Choroid plexus epithelial cell (primary cell): ENCODE data around the gene ADORA1.

Source experiments
- DNase-seq: peaks from one replicate; pipeline ENCODE4 v3.0.0-alpha.2; 2010; ENCODE audit warnings: low read depth
- H3K4me3 ChIP-seq: 2 replicates; pipeline ENCODE4 v1.5.1; 2011; ENCODE audit warnings: low read depth, mild to moderate bottlenecking, control low read depth, low read length, moderate library complexity
- CTCF ChIP-seq: conservative IDR thresholded peaks from 2 replicates; pipeline ENCODE4 v1.5.1; 2011; ENCODE audit warnings: low read depth, mild to moderate bottlenecking, control low read depth, inconsistent platforms, low read length, moderate library complexity

Gene ADORA1

DNA sequence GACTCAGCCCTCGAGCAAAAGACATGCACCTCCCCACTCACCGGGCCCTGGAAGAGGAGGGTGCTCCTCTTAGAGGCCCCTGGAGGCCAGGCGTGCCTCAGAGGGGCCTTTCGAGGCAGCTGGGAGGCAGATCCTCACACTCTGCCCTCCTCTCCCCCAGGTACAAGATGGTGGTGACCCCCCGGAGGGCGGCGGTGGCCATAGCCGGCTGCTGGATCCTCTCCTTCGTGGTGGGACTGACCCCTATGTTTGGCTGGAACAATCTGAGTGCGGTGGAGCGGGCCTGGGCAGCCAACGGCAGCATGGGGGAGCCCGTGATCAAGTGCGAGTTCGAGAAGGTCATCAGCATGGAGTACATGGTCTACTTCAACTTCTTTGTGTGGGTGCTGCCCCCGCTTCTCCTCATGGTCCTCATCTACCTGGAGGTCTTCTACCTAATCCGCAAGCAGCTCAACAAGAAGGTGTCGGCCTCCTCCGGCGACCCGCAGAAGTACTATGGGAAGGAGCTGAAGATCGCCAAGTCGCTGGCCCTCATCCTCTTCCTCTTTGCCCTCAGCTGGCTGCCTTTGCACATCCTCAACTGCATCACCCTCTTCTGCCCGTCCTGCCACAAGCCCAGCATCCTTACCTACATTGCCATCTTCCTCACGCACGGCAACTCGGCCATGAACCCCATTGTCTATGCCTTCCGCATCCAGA is 37.7 kb downstream of the ADORA1 start:
- no peak for TF ChIP-seq CTCF
- no peak for DNase-seq
- H3K4me3 ChIP-seq, result no peak overlapping the region

DNA sequence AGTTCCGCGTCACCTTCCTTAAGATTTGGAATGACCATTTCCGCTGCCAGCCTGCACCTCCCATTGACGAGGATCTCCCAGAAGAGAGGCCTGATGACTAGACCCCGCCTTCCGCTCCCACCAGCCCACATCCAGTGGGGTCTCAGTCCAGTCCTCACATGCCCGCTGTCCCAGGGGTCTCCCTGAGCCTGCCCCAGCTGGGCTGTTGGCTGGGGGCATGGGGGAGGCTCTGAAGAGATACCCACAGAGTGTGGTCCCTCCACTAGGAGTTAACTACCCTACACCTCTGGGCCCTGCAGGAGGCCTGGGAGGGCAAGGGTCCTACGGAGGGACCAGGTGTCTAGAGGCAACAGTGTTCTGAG is 38.3 kb downstream of the ADORA1 start:
- DNase-seq, result no peak
- no peak for TF ChIP-seq CTCF
- no peak overlapping the region for H3K4me3 ChIP-seq

GRCh38 chr1:203166192-203166940 is 38.8 kb downstream of the ADORA1 start:
- peak; percentile 18 for DNase-seq
- no peak overlapping the region for H3K4me3 ChIP-seq
- peak; percentile 34 for TF ChIP-seq CTCF

- no peak overlapping the region for H3K4me3 ChIP-seq
- DNase-seq, result no peak
- TF ChIP-seq CTCF, result no peak
These were observed 39.7 kb downstream of the ADORA1 start for GRCh38 chr1:203167026-203167912.

- no peak for DNase-seq
- TF ChIP-seq CTCF, result no peak
- no peak overlapping the region for H3K4me3 ChIP-seq
These were observed 40.3 kb downstream of the ADORA1 start for GRCh38 chr1:203167913-203168200.

DNA sequence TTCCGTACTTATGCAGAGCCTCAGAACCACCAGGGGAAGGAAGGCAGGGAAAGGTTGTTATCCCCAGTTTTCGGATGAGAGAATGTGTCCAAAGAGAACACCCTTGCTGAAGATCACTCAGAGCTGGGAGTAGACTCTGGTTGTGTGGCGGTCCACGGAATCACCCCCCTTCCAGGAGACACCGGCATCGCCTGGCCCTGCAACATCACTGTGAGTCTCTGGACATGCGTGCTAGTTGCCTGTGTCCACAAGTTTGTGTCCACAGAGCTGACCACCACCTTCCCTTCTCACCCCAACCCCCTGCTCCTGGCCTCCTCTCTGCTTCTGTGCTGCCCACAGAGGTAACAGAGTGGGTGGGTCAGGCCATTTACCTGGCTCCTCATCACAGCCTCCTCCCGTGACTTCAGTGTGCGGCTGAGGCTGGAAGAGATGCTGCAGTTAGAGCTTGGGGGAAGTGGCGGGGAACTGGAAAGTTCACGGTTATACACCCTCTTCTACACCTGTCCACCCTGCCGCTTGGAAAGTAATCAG is 40.8 kb downstream of the ADORA1 start:
- H3K4me3 ChIP-seq, result no peak overlapping the region
- DNase-seq, result no peak
- no peak for TF ChIP-seq CTCF
